Spleen (tissue), 11 donors: ENCODE results near the gene DEPP1. TPM values are rescaled to one million over a fixed set of nuclear protein-coding genes. Genes with fewer than 3 reads are reported as not detected.

Experiments used
- DNase-seq: peaks from one replicate; pipeline ENCODE4 v3.0.0-alpha.2; 2020
- H3K27ac ChIP-seq, 8 donors: fragments of 200-600 bp; sonication (generic) in 7 of 8; 1 replicate in 4 of 8; 2 replicates in 4 of 8; pipeline versions ENCODE4 v1.5.0 to v1.8.0; 2016 to 2021; ENCODE audit warnings: inconsistent platforms in 4 of 8, mild to moderate bottlenecking in 4 of 8, moderate library complexity in 1 of 8
- H3K27me3 ChIP-seq, 7 donors: fragments of 200-600 bp; sonication (generic) in 6 of 7; replicated peaks in 1 of 7; 1 replicate in 4 of 7; 2 replicates in 3 of 7; pipeline versions ENCODE4 v1.5.0 to v1.8.0; 2016 to 2021; ENCODE audit warnings: inconsistent platforms in 3 of 7, mild to moderate bottlenecking in 1 of 7
- H3K36me3 ChIP-seq, 6 donors: fragments of 200-600 bp; sonication (generic) in 5 of 6; 1 replicate in 4 of 6; 2 replicates in 2 of 6; pipeline versions ENCODE4 v1.5.0 to v1.8.0; 2016 to 2021; ENCODE audit warnings: inconsistent platforms in 2 of 6
- H3K4me1 ChIP-seq, 6 donors: fragments of 200-600 bp; sonication (generic) in 5 of 6; 1 replicate in 3 of 6; 2 replicates in 3 of 6; pipeline versions ENCODE4 v1.5.0 to v1.8.0; 2016 to 2021; ENCODE audit warnings: inconsistent platforms in 3 of 6
- H3K4me3 ChIP-seq, 8 donors: fragments of 200-600 bp; sonication (generic) in 7 of 8; 1 replicate in 4 of 8; 2 replicates in 4 of 8; pipeline versions ENCODE4 v1.5.0 to v1.8.0; 2016 to 2021; ENCODE audit warnings: inconsistent platforms in 4 of 8, mild to moderate bottlenecking in 4 of 8, moderate library complexity in 2 of 8
- H3K9me3 ChIP-seq, 8 donors: fragments of 200-600 bp; sonication (generic) in 7 of 8; 1 replicate in 4 of 8; 2 replicates in 4 of 8; pipeline versions ENCODE4 v1.5.0 to v1.8.0; 2016 to 2021; ENCODE audit warnings: inconsistent platforms in 4 of 8
- CTCF ChIP-seq, 11 experiments: fragments of 200-600 bp in 7 of 11; fragments of 450-650 bp in 4 of 11; sonication (generic) in 4 of 11; IDR thresholded peaks in 8 of 11; conservative IDR thresholded peaks in 3 of 11; 1 replicate in 7 of 11; 2 replicates in 4 of 11; pipeline versions ENCODE4 v1.4.0 to v1.8.0; 2016 to 2021; ENCODE audit warnings: antibody characterized with exemption in 11 of 11, inconsistent platforms in 4 of 11, mild to moderate bottlenecking in 1 of 11
- POLR2A ChIP-seq, 3 donors: fragments of 450-650 bp; IDR thresholded peaks; one replicate each; pipeline ENCODE4 v1.5.1; 2017; ENCODE audit warnings: antibody characterized with exemption in 3 of 3, mild to moderate bottlenecking in 1 of 3
- POLR2AphosphoS5 ChIP-seq, 3 donors: sonication (generic); formaldehyde crosslinking; IDR thresholded peaks; one replicate each; pipeline ENCODE4 v1.5.1; 2017; ENCODE audit warnings: antibody characterized with exemption in 3 of 3
- WGBS, 5 donors: extraction: QIAGEN DNeasy Blood & Tissue Kit in 3 of 5; methylation state at CpG; one replicate each; pipeline versions ENCODE4 v1.1.5 to v1.1.7; 2013 to 2018; 5-methylcytosine and 5-hydroxymethylcytosine counted together
- intact Hi-C: fragments of 100-400 bp; cut with DNase I; formaldehyde crosslinking; loops from one replicate; pipeline ENCODE4 v1.15.0; 2023; ENCODE audit warnings: low total_unique reads
- polyA plus RNA-seq, 3 donors: library from polyadenylated mRNA; stranded (reverse); fragments of 200-250 nt; gene quantifications; one replicate each; pipeline ENCODE4 v1.2.1, GENCODE V29; 2013
- total RNA-seq, 7 donors: library from RNA; depleted of rRNA in 3 of 7; stranded (reverse); fragments of >200 nt in 3 of 7; fragmentation: NEBNext Ultra II Directional in 4 of 7; extraction: Animal tissue kit (Norgen Biotek cat#: 25700) in 4 of 7; gene quantifications; one replicate each; pipeline versions ENCODE4 v1.1.0 to v1.2.1, GENCODE V29; 2016 to 2021
- donor health status: healthy with polysubstance abuse.
- donor health status: DM: no; HTN: no; CAD: no; lungs with moderate emphysema.
- donor health status: DM: no; HTN: no; CAD: no.
- donor health status: Bipolar disorder and iron deficiency.
- donor health status: healthy.
- donor health status: DM: no; HTN: no; CAD: no.
- donor health status: DM: yes; HTN: yes; CAD: no.

The DEPP1 gene
- total and polyA plus RNA-seq, 10 donors, result 9.5 to 90.1 (median 18.4) TPM

- Histone ChIP-seq H3K27me3 (no peaks in the 10 kb centered on the region), H3K4me1 (peaks cover 0 to 12% (median 0%) of the 10 kb centered on the region in 6 donors), H3K4me3 (no peak overlapping the region), H3K36me3 (peaks cover 0 to 91% (median 11%) of the 10 kb centered on the region in 6 donors), H3K27ac (no peak overlapping the region), H3K9me3 (no peaks in the 10 kb centered on the region)
- TF ChIP-seq CTCF (IDR thresholded peaks at IDR 0.05 in 8 of 11, conservative IDR thresholded peaks at IDR 0.05 in 3 of 11), result no peak
- TF ChIP-seq POLR2A (IDR thresholded peaks at IDR 0.05), result no peak
- no peak for TF ChIP-seq POLR2AphosphoS5 (IDR thresholded peaks at IDR 0.05)
- intact Hi-C loops, result no loop called here
- DNase-seq, result no peak
- 75 to 84% (median 79%) methylated on average over 14 of the region's 14 CpGs for WGBS, 5 donors
Observed at GRCh38 chr10:44989597-44990301, 11.1 kb upstream of the DEPP1 start.

- peaks cover 0 to 97% (median 12%) of the 10 kb centered on the region in 6 donors for H3K36me3 ChIP-seq
- intact Hi-C loops, result no loop called here
Observed at GRCh38 chr10:44988957-44989585, 10.5 kb upstream of the DEPP1 start.

GRCh38 chr10:44986670-44987069, 8.1 kb upstream of the DEPP1 start:
- H3K27ac ChIP-seq, result no peak overlapping the region
- 50 to 66% (median 57%) methylated on average over 3 of the region's 3 CpGs for WGBS, 5 donors
- no peak for DNase-seq
- no peaks in the 10 kb centered on the region for H3K27me3 ChIP-seq
- TF ChIP-seq POLR2AphosphoS5 (IDR thresholded peaks at IDR 0.05), result no peak
- TF ChIP-seq POLR2A (IDR thresholded peaks at IDR 0.05), result no peak
- no peak for TF ChIP-seq CTCF (IDR thresholded peaks at IDR 0.05 in 8 of 11, conservative IDR thresholded peaks at IDR 0.05 in 3 of 11)
- no peaks in the 10 kb centered on the region for H3K9me3 ChIP-seq
- peaks cover 0 to 98% (median 11%) of the 10 kb centered on the region in 6 donors for H3K36me3 ChIP-seq
- no peak overlapping the region for H3K4me3 ChIP-seq
- H3K4me1 ChIP-seq, result peaks cover 0 to 5% (median 2%) of the 10 kb centered on the region in 6 donors
- intact Hi-C loops, result no loop called here

More at GRCh38 chr10:44988957-44989585, 10.5 kb upstream of the DEPP1 start:
- TF ChIP-seq POLR2AphosphoS5 (IDR thresholded peaks at IDR 0.05) (no peak), POLR2A (IDR thresholded peaks at IDR 0.05) (no peak), CTCF (IDR thresholded peaks at IDR 0.05 in 8 of 11, conservative IDR thresholded peaks at IDR 0.05 in 3 of 11) (no peak)
- H3K4me3 ChIP-seq, result no peak overlapping the region
- no peaks in the 10 kb centered on the region for H3K27me3 ChIP-seq
- no peak overlapping the region for H3K27ac ChIP-seq
- peaks cover 0 to 6% (median 0%) of the 10 kb centered on the region in 6 donors for H3K4me1 ChIP-seq
- 85 to 90% (median 88%) methylated on average over 10 of the region's 10 CpGs for WGBS, 5 donors
- peak; percentile 27 for DNase-seq
- H3K9me3 ChIP-seq, result no peaks in the 10 kb centered on the region

- H3K36me3 ChIP-seq, result peaks cover 0 to 93% (median 11%) of the 10 kb centered on the region in 6 donors
- no peak for TF ChIP-seq CTCF (IDR thresholded peaks at IDR 0.05 in 8 of 11, conservative IDR thresholded peaks at IDR 0.05 in 3 of 11)
- no peak for TF ChIP-seq POLR2A (IDR thresholded peaks at IDR 0.05)
- TF ChIP-seq POLR2AphosphoS5 (IDR thresholded peaks at IDR 0.05), result no peak
- H3K4me3 ChIP-seq, result no peak overlapping the region
- intact Hi-C loops, result no loop called here
- H3K27me3 ChIP-seq, result no peaks in the 10 kb centered on the region
- no peak overlapping the region for H3K27ac ChIP-seq
- H3K4me1 ChIP-seq, result peaks cover 0 to 10% (median 6%) of the 10 kb centered on the region in 6 donors
- H3K9me3 ChIP-seq, result no peaks in the 10 kb centered on the region
- 94 to 98% (median 97%) methylated on average over 3 of the region's 3 CpGs for WGBS, 5 donors
- DNase-seq, result no peak
Observed at GRCh38 chr10:44986179-44986578, 7.6 kb upstream of the DEPP1 start.
